ENCODE results near the gene TNS3. TPM values are rescaled to one million over a fixed set of nuclear protein-coding genes. Genes with fewer than 3 reads are reported as not detected.
A peak's percentile ranks its signal among the peaks of the same experiment; 100 is the strongest.

TNS3 gene
- total RNA-seq, 4 donors from 2014 or later = 27.2 to 110 (median 47.5) TPM

- no peak for TF ChIP-seq POLR2A (IDR thresholded peaks at IDR 0.05)
- Histone ChIP-seq H3K27me3 (no peaks in the 10 kb centered on the region), H3K36me3 (no peaks in the 10 kb centered on the region), H3K4me3 (no peak overlapping the region), H3K9me3 (no peaks in the 10 kb centered on the region), H3K27ac (no peak overlapping the region), H3K4me1 (no peaks in the 10 kb centered on the region)
- peak in 1 of 2 donors; percentile 8 for DNase-seq
- intact Hi-C loops (cut with DNase I; ENCODE audit: low total_unique reads) = no loop called here
Measured at GRCh38 chr7:47350425-47350824, 231.5 kb downstream of the TNS3 start.

DNA sequence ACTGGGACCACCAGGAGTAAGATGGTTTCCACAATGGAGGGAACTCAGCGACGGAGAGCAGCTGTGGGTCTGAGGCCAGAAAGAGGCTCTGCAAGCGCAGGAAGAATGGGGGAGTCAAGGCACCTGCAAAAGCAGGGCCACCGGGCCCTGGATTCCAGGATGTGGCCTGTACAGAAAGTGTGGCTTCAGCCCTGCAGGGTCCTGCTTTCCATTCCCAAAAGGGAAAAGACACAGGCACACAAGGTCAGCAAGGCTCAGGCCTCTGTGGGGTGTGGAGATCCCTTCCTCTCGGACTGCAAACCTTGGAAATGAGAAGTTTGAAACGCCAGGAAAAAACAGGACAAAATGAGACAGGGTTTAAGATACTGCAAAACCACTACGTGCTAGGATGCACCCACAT lies 232.5 kb downstream of the TNS3 start:
- no peak overlapping the region for H3K4me3 ChIP-seq
- H3K27me3 ChIP-seq = no peaks in the 10 kb centered on the region
- intact Hi-C loops (cut with DNase I; ENCODE audit: low total_unique reads) = no loop called here
- H3K27ac ChIP-seq = no peak overlapping the region
- no peaks in the 10 kb centered on the region for H3K4me1 ChIP-seq
- TF ChIP-seq POLR2A (IDR thresholded peaks at IDR 0.05) (no peak), CTCF (IDR thresholded peaks at IDR 0.05) (no peak)
- H3K9me3 ChIP-seq = no peaks in the 10 kb centered on the region
- H3K36me3 ChIP-seq = no peaks in the 10 kb centered on the region
- no peak for DNase-seq

- DNase-seq = no peak
- intact Hi-C loops (cut with DNase I; ENCODE audit: low total_unique reads) = no loop called here
Measured at GRCh38 chr7:47347816-47348385, 234.0 kb downstream of the TNS3 start.

DNA sequence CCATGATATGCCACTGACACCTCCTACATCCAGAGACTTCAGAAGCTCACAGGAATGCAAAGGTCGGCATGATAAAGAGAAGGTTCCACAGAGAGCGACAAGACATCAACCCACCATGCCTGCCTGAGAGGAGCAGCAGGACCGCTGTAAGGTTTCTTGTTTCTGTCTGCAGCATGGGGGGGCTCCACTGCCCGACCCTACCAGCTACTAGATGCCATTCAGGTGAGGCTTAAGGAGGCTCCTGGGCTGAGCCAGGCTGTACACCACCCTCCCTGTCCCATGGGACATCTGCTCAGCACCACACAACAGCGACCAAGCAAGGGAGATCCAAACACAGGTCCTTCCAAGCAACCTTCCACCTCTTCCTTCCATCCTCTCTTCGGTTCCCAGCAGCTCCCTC lies 234.6 kb downstream of the TNS3 start:
- H3K4me1 ChIP-seq = no peaks in the 10 kb centered on the region
- H3K4me3 ChIP-seq = no peak overlapping the region
- H3K9me3 ChIP-seq = no peaks in the 10 kb centered on the region
- no peak overlapping the region for H3K27ac ChIP-seq
- H3K27me3 ChIP-seq = no peaks in the 10 kb centered on the region
- no peaks in the 10 kb centered on the region for H3K36me3 ChIP-seq
- intact Hi-C loops (cut with DNase I; ENCODE audit: low total_unique reads) = no loop called here
- TF ChIP-seq POLR2A (IDR thresholded peaks at IDR 0.05) (no peak), CTCF (IDR thresholded peaks at IDR 0.05) (no peak)
- no peak for DNase-seq

More at GRCh38 chr7:47347816-47348385, 234.0 kb downstream of the TNS3 start:
- TF ChIP-seq POLR2A (IDR thresholded peaks at IDR 0.05) = no peak
- TF ChIP-seq CTCF (IDR thresholded peaks at IDR 0.05) = no peak
- no peak overlapping the region for H3K4me3 ChIP-seq
- no peak overlapping the region for H3K27ac ChIP-seq
- H3K36me3 ChIP-seq = no peaks in the 10 kb centered on the region
- no peaks in the 10 kb centered on the region for H3K9me3 ChIP-seq
- H3K4me1 ChIP-seq = no peaks in the 10 kb centered on the region
- H3K27me3 ChIP-seq = no peaks in the 10 kb centered on the region

GRCh38 chr7:47346377-47346914 lies 235.5 kb downstream of the TNS3 start:
- Histone ChIP-seq H3K36me3 (no peaks in the 10 kb centered on the region), H3K27me3 (no peaks in the 10 kb centered on the region), H3K9me3 (no peaks in the 10 kb centered on the region), H3K4me3 (no peak overlapping the region), H3K4me1 (no peaks in the 10 kb centered on the region), H3K27ac (no peak overlapping the region)
- no peak for DNase-seq
- intact Hi-C loops (cut with DNase I; ENCODE audit: low total_unique reads) = no loop called here
- TF ChIP-seq POLR2A (IDR thresholded peaks at IDR 0.05) = no peak
- TF ChIP-seq CTCF (IDR thresholded peaks at IDR 0.05) = no peak

All from uterus (tissue), 4 donors.